Frontal cortex (tissue), 4 donors: ENCODE data around the gene IGSF21. TPM values are rescaled to one million over a fixed set of nuclear protein-coding genes. Genes with fewer than 3 reads are reported as not detected.

ENCODE experiments used
- DNase-seq, 2 donors: peaks; one replicate each; pipeline ENCODE4 v3.0.0; 2012; ENCODE audit warnings: low spot score in 2 of 2
- FAIRE-seq: peaks from 2 replicates; lab custom pipeline; 2012; peaks lifted over from hg19 to GRCh38; lab: Jason Lieb, UNC
- total RNA-seq: library from RNA; depleted of rRNA; stranded (reverse); fragments of >200 nt; gene quantifications from one replicate; pipeline ENCODE4 v1.2.3, GENCODE V29; 2014
- donor health status: control.
- donor health status: control.
- donor health status: control.

The IGSF21 gene
- total RNA-seq, 1 donor from 2014 or later: 31.0 TPM

GRCh38 chr1:18282851-18283600 is 175.4 kb downstream of the IGSF21 start:
- no peak for FAIRE-seq
- DNase-seq: no peak

GRCh38 chr1:18283601-18284385 is 176.2 kb downstream of the IGSF21 start:
- no peak for DNase-seq
- FAIRE-seq: no peak

- no peak for DNase-seq
- FAIRE-seq: no peak
Measured at GRCh38 chr1:18284805-18285537, 177.4 kb downstream of the IGSF21 start.

- no peak for FAIRE-seq
- no peak for DNase-seq
Measured at GRCh38 chr1:18285538-18285924, 177.9 kb downstream of the IGSF21 start.

- DNase-seq (no peak), FAIRE-seq (no peak)
Measured at GRCh38 chr1:18288722-18289121, 181.1 kb downstream of the IGSF21 start.

GRCh38 chr1:18289597-18289996 is 182.0 kb downstream of the IGSF21 start:
- FAIRE-seq (no peak), DNase-seq (no peak)

- FAIRE-seq (no peak), DNase-seq (no peak)
Measured at GRCh38 chr1:18290740-18291412, 183.3 kb downstream of the IGSF21 start.

- DNase-seq (no peak), FAIRE-seq (no peak)
Measured at GRCh38 chr1:18292531-18292930, 184.9 kb downstream of the IGSF21 start.

- DNase-seq (no peak), FAIRE-seq (no peak)
Measured at GRCh38 chr1:18293291-18293690, 185.7 kb downstream of the IGSF21 start.

- no peak for FAIRE-seq
- no peak for DNase-seq
Measured at GRCh38 chr1:18294437-18295176, 187.0 kb downstream of the IGSF21 start.

GRCh38 chr1:18297896-18298648 is 190.5 kb downstream of the IGSF21 start:
- DNase-seq (no peak), FAIRE-seq (no peak)

GRCh38 chr1:18299441-18300338 is 192.1 kb downstream of the IGSF21 start:
- FAIRE-seq (no peak), DNase-seq (no peak)

- DNase-seq (no peak), FAIRE-seq (no peak)
Measured at GRCh38 chr1:18300376-18300775, 192.8 kb downstream of the IGSF21 start.

- no peak for FAIRE-seq
- no peak for DNase-seq
Measured at GRCh38 chr1:18302788-18303413, 195.3 kb downstream of the IGSF21 start.

- DNase-seq (no peak), FAIRE-seq (no peak)
Measured at GRCh38 chr1:18304151-18304869, 196.7 kb downstream of the IGSF21 start.

GRCh38 chr1:18305182-18305795 is 197.7 kb downstream of the IGSF21 start:
- FAIRE-seq (no peak), DNase-seq (no peak)
